Lung microvascular endothelial cell (primary cell): ENCODE data around the gene CFAP43. TPM values are rescaled to one million over a fixed set of nuclear protein-coding genes. Genes with fewer than 3 reads are reported as not detected.
A peak's percentile ranks its signal among the peaks of the same experiment; 100 is the strongest.

Experiments
- DNase-seq, 2 donors: peaks; one replicate each; pipeline versions ENCODE4 v3.0.0 to v3.0.0-alpha.2; 2010; ENCODE audit warnings: low read depth in 2 of 2
- total RNA-seq: library from RNA; depleted of rRNA; stranded (reverse); fragments of >200 nt; gene quantifications from 2 replicates; pipeline ENCODE4 v1.2.1, GENCODE V29; 2014

The CFAP43 gene
- total RNA-seq, 1 donor from 2014 or later: under 0.01 TPM

DNA sequence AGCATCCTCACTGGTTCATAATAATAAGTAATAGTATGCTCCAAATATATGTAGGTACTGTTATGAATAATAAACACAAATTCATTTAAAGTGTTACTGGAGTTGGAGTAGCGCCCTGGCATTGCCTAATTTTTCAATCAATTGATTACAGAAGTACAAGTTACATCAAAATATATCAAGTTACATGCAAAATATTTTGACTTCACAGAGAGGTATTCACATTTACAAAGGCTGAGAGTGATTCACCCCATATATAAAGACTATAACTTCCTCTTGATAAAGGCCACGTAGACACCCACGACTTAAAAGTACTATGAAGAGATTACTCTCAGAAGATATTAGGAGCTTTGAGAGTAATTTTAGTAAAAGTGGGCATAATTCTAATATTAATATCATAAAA lies 132.9 kb downstream of the CFAP43 start:
- DNase-seq: no peak

DNA sequence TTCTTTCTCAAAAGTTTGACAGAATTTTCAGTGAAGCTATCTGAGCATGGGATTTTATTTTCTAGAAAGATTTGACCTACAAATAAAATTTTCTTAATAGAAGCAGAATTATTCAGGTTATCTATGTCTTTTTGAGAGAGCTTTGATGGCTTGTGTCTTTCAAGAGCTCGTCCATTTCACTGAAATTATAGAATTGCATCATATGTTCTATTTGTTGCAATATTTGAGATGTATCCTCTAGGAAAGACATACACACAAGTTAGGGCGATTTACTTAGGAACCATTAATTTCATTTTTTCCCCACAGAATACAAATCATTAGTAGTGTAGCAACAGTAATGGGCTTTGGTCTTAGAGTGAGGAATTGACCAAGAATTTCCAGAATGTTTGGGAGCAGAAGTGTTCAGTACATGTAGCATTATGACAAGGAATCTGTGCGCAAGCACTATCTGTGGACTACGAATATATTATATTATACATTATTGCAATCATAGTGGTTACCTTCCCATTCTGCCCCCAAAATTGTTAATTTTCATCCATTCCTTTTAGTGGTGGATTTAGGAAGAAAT lies 133.7 kb downstream of the CFAP43 start:
- DNase-seq: no peak

DNA sequence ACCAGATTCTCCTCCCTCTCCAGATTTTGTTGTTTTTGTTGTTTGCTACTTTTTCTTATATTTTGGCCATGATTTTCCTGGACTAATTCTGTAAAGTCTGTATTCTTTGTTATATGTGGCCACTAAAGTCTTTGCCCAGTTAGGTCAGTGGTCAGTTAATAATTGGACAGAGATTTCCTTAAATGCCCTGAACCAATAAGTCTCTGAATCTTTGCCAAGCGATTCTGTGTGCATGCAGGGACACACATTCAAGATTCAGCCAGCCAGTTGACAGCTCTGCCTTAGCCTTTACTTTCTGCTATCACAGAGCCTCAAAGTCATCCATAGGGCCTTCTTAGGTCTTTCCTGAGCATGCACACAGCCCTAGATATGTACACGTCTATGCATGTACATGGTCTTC lies 135.5 kb downstream of the CFAP43 start:
- no peak for DNase-seq

DNA sequence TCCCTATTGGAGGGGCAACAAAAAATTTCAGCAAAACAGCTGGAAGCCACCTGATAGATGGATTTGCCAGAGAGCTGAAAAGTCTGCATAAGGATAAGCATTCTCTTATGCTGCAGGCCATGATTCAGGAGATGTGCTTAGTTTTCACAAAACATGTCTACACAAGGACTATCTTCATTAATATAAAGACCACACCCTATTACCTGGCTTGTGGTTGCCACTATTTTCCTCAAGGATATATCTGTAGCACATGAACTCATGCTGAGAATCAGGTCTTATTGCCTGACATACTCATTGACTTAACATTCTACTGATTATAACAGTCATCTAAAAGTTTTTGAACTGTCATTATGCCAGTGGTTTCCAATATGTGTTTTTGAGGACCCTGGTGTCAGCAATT lies 139.4 kb downstream of the CFAP43 start:
- no peak for DNase-seq

DNA sequence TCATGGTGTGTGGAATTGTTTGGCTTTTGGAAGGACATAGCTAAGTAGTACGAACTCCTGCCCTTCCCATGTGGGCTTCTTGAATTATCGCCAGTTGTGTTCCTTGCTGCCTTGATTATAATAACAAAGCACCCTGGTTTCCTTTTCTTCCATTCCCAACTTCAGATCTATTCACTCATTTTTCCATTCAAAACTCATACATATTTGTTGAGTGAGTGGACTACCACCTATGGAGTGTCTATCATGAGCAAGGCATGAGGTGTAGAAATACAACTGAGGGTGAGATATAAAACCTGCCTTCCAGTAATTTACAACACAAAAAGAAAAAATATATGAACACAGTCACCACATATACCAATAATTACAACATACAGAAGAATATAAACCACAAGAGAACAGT lies 141.6 kb downstream of the CFAP43 start:
- no peak for DNase-seq

DNA sequence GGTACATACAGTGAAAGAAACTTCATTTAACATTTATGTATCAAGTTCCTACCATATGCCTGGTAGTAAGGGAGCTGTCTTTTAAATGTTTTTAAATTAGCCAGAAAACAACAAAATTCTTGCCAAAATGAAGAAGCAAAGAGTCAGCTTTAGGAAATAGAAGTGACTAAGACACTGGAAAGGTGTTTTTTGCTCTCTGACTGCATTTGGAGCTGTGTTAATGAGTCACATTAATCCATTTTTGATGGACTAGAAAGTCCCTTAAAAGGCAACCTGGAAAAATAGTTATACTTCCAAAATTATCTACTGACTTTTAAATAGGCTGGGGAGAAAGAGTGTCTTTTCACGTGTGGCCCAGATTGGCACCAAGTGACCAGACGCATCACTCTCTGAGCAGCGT lies 142.5 kb downstream of the CFAP43 start:
- no peak for DNase-seq

DNA sequence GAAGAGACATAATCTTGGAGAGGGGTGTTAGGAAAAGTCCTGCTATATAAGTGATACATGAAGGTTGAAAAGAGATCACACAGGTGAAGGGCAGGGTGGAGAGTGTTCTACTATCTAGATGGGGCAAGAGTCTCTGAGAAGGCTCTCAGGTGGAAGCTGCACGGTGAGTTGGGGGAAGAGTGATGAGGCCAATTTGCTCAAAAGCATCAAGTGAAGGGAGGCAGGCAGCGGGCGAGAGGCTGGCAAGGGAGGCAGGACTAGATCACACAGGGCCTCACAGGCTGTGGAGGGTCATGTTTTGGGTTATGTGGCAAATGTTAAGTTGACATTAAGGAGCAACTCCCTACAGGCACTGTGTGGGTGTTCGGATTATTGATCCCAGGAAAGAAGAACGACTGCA lies 143.9 kb downstream of the CFAP43 start:
- no peak for DNase-seq

DNA sequence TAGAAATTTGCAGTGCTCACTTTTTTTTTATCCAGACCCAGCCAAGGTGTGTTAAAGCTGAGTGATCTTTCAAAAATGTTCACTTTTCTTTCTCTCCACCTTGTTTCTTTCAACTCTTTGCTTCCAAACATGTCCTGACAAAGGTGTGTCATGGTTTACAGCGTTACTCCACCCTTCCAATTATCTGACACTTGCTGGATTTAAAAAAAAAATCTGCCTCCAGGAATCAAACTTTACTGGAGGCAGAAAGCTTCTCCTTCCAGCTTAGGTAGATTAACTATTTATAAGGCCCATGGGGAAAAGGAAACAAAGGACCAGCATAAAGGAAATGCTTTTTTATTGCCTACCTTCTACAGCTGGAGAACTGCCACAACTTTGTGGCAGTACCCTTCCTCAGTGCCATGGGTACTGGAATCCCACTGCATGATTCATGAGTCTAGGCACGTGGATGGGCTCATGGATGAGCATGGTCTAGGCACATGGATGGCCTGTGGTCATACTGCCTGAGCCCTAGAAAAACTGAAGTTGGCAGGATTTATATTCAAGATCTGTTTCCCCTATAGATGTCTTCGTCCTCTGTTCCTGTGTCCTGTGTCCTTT lies 146.3 kb downstream of the CFAP43 start, which contains the start of gene COL17A1:
COL17A1 (minus strand) TSS at position 80 of the 600 bp plus-strand sequence. CDS start 5,207 bp downstream, outside the sequence.
- DNase-seq: no peak

DNA sequence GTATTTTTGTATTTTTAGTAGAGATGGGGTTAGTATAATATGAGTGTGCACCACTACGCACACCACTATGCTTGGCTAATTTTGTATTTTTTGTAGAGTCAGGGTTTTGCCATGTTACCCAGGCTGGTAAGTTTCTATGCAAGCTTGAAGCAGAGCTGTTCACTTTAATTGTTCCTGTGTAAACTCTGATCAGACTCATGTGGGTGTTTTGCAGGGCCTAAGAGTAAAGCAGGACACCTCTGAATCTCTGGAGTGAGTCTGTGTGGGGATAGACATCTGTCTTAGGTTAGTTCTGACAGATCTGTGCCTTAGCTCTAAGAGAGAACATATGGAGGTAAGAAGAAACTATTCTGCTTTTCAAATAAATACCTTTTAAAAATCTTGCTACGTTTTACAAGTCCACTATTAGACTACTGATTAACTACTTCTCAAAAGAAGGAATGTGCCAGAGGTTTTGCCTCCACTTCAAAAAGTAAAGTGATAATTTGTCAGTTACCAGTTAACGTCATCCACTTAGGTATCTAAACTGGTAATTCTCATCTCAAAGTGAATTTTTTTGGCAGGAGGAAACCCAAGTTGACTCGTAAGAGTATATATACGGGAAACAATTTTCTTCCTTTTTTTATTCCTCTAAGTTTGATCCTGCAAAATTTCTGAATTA lies 147.6 kb downstream of the CFAP43 start:
- DNase-seq: no peak

DNA sequence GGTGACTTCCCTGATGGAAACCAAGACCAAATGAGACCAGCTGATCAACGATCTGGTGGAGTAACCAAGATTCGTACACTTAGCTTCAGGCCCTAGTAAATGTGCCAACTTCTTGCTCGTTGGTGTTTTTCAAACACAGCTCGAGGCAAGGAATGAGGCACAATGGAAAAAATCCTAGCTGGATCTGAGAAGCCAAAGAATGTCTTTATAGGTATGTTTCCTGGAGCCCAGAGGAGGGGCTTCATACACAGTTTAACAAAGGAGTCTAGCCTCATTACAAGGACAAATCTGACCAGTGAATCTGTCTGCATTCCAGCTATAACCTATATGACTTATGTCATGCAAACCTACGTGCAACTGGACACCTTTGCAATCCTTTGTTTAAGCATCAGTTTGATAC lies 150.2 kb downstream of the CFAP43 start:
- DNase-seq: no peak

DNA sequence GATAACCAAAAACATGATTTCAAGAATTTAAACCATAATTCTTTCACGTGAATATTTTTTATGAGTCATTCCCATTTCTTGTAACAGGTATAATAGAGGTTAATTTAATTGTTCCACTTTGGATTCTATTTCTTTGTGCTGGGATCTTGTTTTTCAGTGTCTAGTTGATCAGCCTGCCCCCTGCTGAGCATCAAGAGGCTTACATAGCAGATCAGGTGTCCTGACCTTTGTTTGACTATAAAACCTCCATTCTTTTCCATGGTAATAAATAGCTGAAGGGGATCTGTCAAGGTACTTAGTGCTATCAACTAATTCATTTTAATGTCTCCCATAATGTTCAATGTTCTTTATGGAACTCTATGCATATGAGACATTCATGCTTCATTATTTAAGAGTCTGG lies 151.4 kb downstream of the CFAP43 start:
- peak; percentile 72 to 73 for DNase-seq

Other genes with a start within 250 kb of the CFAP43 start
- gene COL17A1, start 146.5 kb downstream of the CFAP43 start, total RNA-seq: under 0.01 and 0.44 TPM in 2 replicates
- 3.4 and 4.1 TPM in 2 replicates for gene SFR1, start 110.2 kb downstream of the CFAP43 start, total RNA-seq
- gene GSTO1, start 22.5 kb upstream of the CFAP43 start, total RNA-seq: 220 and 286 TPM in 2 replicates
- gene GSTO2, start 36.8 kb upstream of the CFAP43 start, total RNA-seq: 0.65 and 0.99 TPM in 2 replicates
- gene ITPRIP, start 106.1 kb upstream of the CFAP43 start, total RNA-seq: 24.6 and 35.5 TPM in 2 replicates
- gene CFAP58, start 121.5 kb upstream of the CFAP43 start, total RNA-seq: 1.1 and 3.0 TPM in 2 replicates